Measurements from ENCODE around the gene IL10RA.

IL10RA gene

DNA sequence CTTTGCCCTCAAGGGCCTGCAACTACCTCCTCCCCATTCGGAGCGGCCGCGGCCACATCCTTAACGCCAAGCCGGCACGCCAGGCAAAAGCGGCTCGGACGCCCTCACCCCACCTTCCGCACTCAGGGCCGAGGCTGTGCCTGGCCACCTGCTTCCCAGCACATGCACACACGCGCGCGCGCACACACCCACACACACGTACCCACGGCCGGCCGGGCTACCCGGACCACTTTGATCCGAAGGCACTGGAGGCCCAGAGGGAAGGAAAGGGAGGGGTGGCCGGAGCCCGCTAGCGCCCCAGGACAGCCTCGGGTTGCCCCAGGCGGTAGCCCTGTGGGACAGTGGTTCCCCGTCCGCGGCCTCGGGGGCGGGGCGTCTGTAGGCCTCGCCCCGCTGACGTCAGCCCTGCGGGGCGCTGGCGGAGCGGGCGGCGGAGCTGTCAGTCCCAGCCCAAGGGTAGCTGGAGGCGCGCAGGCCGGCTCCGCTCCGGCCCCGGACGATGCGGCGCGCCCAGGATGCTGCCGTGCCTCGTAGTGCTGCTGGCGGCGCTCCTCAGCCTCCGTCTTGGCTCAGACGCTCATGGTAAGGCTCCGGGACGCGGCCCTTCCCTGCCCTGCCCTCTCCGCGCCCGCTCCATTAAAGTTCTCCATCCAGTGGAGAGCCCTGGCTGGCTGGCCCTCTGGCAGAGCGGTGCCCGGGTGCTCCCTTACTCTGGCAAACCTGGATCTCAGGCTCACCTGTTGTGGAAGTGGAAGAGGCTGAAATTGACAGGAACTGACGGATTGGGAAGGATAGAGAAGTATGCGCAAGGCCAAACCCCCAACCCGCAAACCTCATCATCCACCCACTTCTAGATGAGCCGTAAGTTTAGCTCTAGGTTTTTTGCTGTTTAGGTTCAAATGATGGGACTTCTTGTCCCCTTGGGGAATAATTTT, at the start of gene IL10RA:
IL10RA (plus strand) TSS at position 442 of the 935 bp plus-strand sequence; CDS start at position 516, 74 bp downstream.
- TF ChIP-seq, protein P1, sequence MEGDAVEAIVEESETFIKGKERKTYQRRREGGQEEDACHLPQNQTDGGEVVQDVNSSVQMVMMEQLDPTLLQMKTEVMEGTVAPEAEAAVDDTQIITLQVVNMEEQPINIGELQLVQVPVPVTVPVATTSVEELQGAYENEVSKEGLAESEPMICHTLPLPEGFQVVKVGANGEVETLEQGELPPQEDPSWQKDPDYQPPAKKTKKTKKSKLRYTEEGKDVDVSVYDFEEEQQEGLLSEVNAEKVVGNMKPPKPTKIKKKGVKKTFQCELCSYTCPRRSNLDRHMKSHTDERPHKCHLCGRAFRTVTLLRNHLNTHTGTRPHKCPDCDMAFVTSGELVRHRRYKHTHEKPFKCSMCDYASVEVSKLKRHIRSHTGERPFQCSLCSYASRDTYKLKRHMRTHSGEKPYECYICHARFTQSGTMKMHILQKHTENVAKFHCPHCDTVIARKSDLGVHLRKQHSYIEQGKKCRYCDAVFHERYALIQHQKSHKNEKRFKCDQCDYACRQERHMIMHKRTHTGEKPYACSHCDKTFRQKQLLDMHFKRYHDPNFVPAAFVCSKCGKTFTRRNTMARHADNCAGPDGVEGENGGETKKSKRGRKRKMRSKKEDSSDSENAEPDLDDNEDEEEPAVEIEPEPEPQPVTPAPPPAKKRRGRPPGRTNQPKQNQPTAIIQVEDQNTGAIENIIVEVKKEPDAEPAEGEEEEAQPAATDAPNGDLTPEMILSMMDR (IDR thresholded peaks at IDR 0.05; ENCODE audit: borderline replicate concordance, control extremely low read depth, extremely low read depth, insufficient read depth, missing control alignments): no peak
- in situ Hi-C loops (cut with MboI; ENCODE audit: low sequenced_read_pairs, unreplicated experiment): no loop called here
- DNase-seq (ENCODE audit: low spot score): peak; percentile 97

DNA sequence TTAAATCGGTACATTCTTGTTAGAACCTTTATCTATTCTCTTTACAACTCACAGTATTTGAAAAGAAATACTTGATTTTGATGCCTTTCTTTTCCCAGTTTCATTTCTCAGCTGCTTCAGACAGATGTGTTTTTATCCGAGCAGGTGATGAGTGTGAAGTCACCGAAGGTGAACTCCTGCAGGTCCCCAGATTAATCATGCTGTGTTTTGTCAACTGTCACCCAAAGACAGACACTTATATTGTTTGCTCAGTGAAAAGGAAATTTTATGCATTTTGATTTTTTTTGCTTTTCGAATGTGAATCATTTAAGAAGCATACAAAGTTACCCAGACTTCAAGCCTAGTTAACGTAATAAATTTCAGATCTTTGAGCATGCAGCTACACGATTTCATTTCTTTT, 49.2 kb upstream of the IL10RA start:
- in situ Hi-C loops (cut with MboI; ENCODE audit: low sequenced_read_pairs, unreplicated experiment): no loop called here
- no peak for DNase-seq (ENCODE audit: low spot score)
- TF ChIP-seq, protein P1 (IDR thresholded peaks at IDR 0.05; ENCODE audit: borderline replicate concordance, control extremely low read depth, extremely low read depth, insufficient read depth, missing control alignments): no peak

DNA sequence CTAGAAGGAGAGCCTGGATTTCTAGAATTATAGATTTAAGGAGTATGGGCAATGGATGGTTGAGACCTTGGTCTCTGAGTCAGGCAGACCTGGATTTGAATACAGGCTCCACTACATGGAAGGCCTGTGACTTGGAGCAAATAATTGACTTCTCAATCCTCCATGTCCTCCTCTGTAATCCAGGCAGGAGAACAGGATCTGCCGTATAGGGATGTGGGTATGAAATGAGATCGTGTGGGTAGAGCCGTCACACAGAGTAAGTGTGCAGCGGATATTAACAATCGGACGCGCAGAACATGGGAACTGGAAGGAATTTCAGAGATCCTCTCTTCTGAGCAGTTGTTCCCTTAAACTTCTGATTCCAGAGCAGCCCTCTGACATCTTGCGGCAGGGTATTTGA, 45.5 kb upstream of the IL10RA start:
- in situ Hi-C loops (cut with MboI; ENCODE audit: low sequenced_read_pairs, unreplicated experiment): no loop called here
- DNase-seq (ENCODE audit: low spot score): no peak
- TF ChIP-seq, protein P1 (IDR thresholded peaks at IDR 0.05; ENCODE audit: borderline replicate concordance, control extremely low read depth, extremely low read depth, insufficient read depth, missing control alignments): no peak

DNA sequence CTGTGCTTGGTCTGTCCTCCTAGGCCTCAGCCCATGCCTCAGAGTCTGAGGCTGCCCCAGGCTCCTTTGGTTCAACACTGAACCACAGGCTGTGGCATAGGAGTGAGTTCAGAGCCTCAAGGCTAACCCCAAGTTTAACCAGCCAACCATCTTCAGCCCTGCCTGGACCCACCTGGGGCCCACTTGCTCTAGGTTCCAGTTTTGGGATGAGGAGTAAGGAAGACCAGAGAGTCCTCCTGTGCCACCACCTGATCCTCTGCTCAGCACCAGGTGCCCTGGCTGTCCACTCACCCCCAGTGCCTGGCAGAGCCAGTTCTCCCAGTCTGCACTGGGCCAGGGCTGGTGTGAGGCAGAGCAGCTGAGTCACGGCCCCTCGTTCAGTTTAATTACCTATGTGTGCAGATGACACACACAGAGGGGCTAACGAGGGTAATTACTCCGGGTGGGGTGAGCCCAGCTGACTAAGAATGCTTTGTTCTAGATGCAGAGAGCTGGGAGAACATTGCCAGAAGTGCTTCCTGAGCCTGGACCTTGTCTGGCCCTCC, 45.0 kb upstream of the IL10RA start:
- TF ChIP-seq, protein P1 (IDR thresholded peaks at IDR 0.05; ENCODE audit: borderline replicate concordance, control extremely low read depth, extremely low read depth, insufficient read depth, missing control alignments): no peak
- in situ Hi-C loops (cut with MboI; ENCODE audit: low sequenced_read_pairs, unreplicated experiment): no loop called here
- no peak for DNase-seq (ENCODE audit: low spot score)

DNA sequence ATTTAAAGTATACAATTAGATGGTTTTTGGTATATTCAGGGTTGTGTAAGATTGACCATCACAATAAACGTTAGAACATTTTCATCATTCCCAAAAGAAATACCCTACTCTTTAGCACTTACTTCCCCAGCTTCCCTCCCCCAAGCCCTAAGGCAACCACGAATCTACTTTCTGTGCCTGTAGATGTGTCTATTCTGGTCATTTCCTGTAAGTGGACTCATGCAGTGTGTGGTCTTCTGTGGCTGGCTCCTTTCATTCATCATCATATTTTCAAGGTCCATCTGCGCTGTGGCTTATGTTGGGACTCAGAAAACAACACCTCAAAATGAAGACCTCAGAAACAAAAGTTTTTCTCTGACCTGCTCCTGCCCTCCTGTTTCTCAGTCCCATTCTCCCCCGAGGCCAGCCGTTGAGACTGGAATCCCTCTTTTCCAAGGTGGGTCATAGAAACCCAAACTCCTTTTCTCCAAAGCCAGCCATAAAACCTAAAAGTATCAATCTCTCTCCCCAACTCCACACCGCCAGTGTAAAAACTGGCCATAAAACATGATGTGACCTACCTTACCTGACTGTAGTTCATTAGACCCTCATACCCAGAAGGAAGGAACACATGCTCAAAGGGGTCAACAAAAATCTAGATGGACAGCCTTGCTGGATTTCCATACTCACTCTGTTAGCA, 44.1 kb upstream of the IL10RA start:
- in situ Hi-C loops (cut with MboI; ENCODE audit: low sequenced_read_pairs, unreplicated experiment): no loop called here
- TF ChIP-seq, protein P1 (IDR thresholded peaks at IDR 0.05; ENCODE audit: borderline replicate concordance, control extremely low read depth, extremely low read depth, insufficient read depth, missing control alignments): no peak
- no peak for DNase-seq (ENCODE audit: low spot score)

DNA sequence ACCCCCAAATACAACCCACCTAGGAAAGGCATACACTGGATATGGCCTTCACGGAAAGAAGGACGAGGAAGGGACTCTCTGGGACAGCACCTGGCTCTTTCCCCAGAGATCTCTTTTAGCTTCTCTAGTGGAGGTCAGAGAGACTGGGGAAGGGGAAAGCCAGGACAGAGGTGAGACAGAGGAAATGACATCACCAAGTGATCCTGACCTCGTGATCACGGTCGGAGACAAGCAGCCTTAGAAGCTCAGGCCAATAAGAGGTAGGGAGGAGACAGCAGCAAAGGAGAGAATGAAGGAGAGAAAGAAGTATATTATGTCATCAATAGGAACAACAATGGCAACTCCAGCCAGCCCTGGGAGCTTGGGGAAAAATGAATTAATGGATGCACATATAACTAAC, 41.6 kb upstream of the IL10RA start:
- TF ChIP-seq, protein P1 (IDR thresholded peaks at IDR 0.05; ENCODE audit: borderline replicate concordance, control extremely low read depth, extremely low read depth, insufficient read depth, missing control alignments): no peak
- DNase-seq (ENCODE audit: low spot score): no peak
- in situ Hi-C loops (cut with MboI; ENCODE audit: low sequenced_read_pairs, unreplicated experiment): no loop called here
